GM19468 (cell line): Measurements from ENCODE around the gene CYFIP2.

Source experiments
- ATAC-seq: cut with Tn5 transposase; IDR thresholded peaks from one replicate; pipeline ENCODE4 v1.9.1; 2021; ENCODE audit warnings: mild to moderate bottlenecking, moderate library complexity, moderate number of reproducible peaks; ENCODE audit not compliant: unreplicated experiment; ENCODE audit errors: extremely low read depth

The CYFIP2 gene

GRCh38 chr5:157285310-157286035 is 19.6 kb downstream of the CYFIP2 start:
- ATAC-seq = no peak

GRCh38 chr5:157286761-157287211 is 20.9 kb downstream of the CYFIP2 start:
- ATAC-seq = no peak

GRCh38 chr5:157288405-157289163 is 22.7 kb downstream of the CYFIP2 start:
- no peak for ATAC-seq

- no peak for ATAC-seq
These were observed 23.4 kb downstream of the CYFIP2 start for GRCh38 chr5:157289164-157289819.

GRCh38 chr5:157290156-157290980 is 24.4 kb downstream of the CYFIP2 start:
- no peak for ATAC-seq

GRCh38 chr5:157290981-157291711 is 25.2 kb downstream of the CYFIP2 start:
- ATAC-seq = peak; percentile 82

GRCh38 chr5:157292599-157292998 is 26.7 kb downstream of the CYFIP2 start:
- no peak for ATAC-seq

GRCh38 chr5:157294407-157295091 is 28.6 kb downstream of the CYFIP2 start:
- ATAC-seq = no peak

GRCh38 chr5:157295247-157295646 is 29.3 kb downstream of the CYFIP2 start:
- ATAC-seq = no peak

- no peak for ATAC-seq
These were observed 34.6 kb downstream of the CYFIP2 start for GRCh38 chr5:157300564-157300963.

GRCh38 chr5:157301066-157301465 is 35.1 kb downstream of the CYFIP2 start:
- ATAC-seq = no peak

- ATAC-seq = no peak
These were observed 37.1 kb downstream of the CYFIP2 start for GRCh38 chr5:157303023-157303422.

- no peak for ATAC-seq
These were observed 37.9 kb downstream of the CYFIP2 start for GRCh38 chr5:157303667-157304327.

GRCh38 chr5:157306081-157306480 is 40.2 kb downstream of the CYFIP2 start:
- ATAC-seq = no peak

- no peak for ATAC-seq
These were observed 41.0 kb downstream of the CYFIP2 start for GRCh38 chr5:157306692-157307471.

- no peak for ATAC-seq
These were observed 43.0 kb downstream of the CYFIP2 start for GRCh38 chr5:157308836-157309465.

- no peak for ATAC-seq
These were observed 43.9 kb downstream of the CYFIP2 start for GRCh38 chr5:157309796-157310195.
